NK-92 treated with Interleukin-12 subunit alpha and Interleukin-12 subunit beta, amount 100 ng/mL, for 24 hours (cell line): Measurements from ENCODE around the gene HOXD12.
A peak's percentile ranks its signal among the peaks of the same experiment; 100 is the strongest.

Experiments
- DNase-seq: peaks from one replicate; lab custom pipeline; 2025; lab: John Stamatoyannopoulos, UW

Gene HOXD12

GRCh38 chr2:176120364-176121189 is 21.0 kb downstream of the HOXD12 start:
- DNase-seq, result no peak

- no peak for DNase-seq
Observed at GRCh38 chr2:176121190-176122051, 21.8 kb downstream of the HOXD12 start.

- DNase-seq, result no peak
Observed at GRCh38 chr2:176122052-176122682, 22.6 kb downstream of the HOXD12 start.

GRCh38 chr2:176122683-176123410 is 23.3 kb downstream of the HOXD12 start, which contains the start of gene HOXD9:
Gene HOXD9, plus strand, starts transcription at chr2:176122719. Its CDS starts 50 bp downstream, at chr2:176122769.
- no peak for DNase-seq

GRCh38 chr2:176123411-176124109 is 24.0 kb downstream of the HOXD12 start:
- no peak for DNase-seq

GRCh38 chr2:176124110-176124946 is 24.7 kb downstream of the HOXD12 start:
- DNase-seq, result no peak

GRCh38 chr2:176124947-176125771 is 25.6 kb downstream of the HOXD12 start:
- no peak for DNase-seq

GRCh38 chr2:176125772-176126054 is 26.1 kb downstream of the HOXD12 start:
- DNase-seq, result no peak

GRCh38 chr2:176126929-176127773 is 27.6 kb downstream of the HOXD12 start:
- DNase-seq, result peak; percentile 10

- DNase-seq, result no peak
Observed at GRCh38 chr2:176127774-176128072, 28.1 kb downstream of the HOXD12 start.

GRCh38 chr2:176128172-176128981 is 28.8 kb downstream of the HOXD12 start:
- DNase-seq, result no peak

- DNase-seq, result no peak
Observed at GRCh38 chr2:176128982-176129796, 29.6 kb downstream of the HOXD12 start, which contains the start of gene HOXD8. Gene HOXD8, plus strand, starts transcription at chr2:176129705. Its CDS starts 662 bp downstream, at chr2:176130367.

GRCh38 chr2:176129813-176130146 is 30.2 kb downstream of the HOXD12 start:
- no peak for DNase-seq

- no peak for DNase-seq
Observed at GRCh38 chr2:176130147-176130956, 30.8 kb downstream of the HOXD12 start.

- no peak for DNase-seq
Observed at GRCh38 chr2:176130957-176131847, 31.6 kb downstream of the HOXD12 start.
